HG03060 (cell line): ENCODE results near the gene SCNN1B.
"Not testable (repeated sequence)": the region's sequence is repeated elsewhere in the genome, so short reads cannot be mapped to it uniquely, and the experiment has no call there.

ENCODE experiments used
- ATAC-seq: cut with Tn5 transposase; IDR thresholded peaks from one replicate; pipeline ENCODE4 v1.9.1; 2021; ENCODE audit warnings: low read depth, moderate number of reproducible peaks; ENCODE audit not compliant: unreplicated experiment

The SCNN1B gene

DNA sequence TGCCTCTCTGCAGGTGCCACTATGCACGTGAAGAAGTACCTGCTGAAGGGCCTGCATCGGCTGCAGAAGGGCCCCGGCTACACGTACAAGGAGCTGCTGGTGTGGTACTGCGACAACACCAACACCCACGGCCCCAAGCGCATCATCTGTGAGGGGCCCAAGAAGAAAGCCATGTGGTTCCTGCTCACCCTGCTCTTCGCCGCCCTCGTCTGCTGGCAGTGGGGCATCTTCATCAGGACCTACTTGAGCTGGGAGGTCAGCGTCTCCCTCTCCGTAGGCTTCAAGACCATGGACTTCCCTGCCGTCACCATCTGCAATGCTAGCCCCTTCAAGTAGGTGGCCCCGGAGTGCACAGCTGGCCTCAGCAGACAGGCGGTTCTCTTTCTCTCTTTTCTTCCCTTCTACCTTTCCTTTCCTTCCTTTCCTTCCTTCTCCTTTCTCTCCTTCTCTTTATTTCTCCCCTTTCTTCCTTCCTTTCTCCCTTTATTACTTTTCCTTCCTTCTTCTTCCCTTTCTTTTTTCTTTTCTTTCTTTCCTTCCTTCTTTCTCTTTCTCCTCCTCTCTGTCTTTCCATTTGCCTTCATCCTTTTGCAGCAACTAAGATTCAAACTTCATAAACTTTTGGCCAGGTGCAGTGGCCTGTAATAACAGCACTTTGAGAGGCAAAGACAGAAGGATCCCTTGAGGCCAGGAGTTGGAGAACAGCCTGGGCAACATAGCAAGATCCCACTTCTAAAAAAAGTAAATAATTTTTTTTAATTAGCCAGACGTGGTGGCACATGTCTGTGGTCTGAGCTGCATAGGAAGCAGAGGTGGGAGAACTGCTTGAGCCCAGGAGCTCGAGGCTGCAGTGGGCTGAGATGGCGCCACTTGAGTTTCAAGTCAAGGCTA is 46.7 kb downstream of the SCNN1B start:
- ATAC-seq, result no peak

DNA sequence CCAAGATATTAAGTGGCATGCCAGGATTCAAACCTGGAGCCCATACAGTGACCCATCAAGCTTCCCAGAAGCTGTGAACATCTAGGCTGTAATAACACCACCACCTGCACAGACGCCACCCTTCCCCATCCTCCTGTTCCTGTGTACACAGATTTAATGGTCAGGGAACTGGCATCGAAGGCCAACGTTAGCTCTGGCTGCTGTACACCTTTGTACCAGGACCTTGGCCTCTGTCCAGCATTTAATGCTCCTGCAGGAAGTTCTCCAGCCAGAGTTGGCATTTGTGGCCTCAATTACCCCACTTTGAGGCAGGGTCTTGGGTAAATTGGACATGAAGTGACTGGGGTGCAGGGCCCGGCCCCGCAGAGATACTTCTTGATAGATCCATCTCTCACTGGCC is 49.3 kb downstream of the SCNN1B start:
- ATAC-seq, result no peak

DNA sequence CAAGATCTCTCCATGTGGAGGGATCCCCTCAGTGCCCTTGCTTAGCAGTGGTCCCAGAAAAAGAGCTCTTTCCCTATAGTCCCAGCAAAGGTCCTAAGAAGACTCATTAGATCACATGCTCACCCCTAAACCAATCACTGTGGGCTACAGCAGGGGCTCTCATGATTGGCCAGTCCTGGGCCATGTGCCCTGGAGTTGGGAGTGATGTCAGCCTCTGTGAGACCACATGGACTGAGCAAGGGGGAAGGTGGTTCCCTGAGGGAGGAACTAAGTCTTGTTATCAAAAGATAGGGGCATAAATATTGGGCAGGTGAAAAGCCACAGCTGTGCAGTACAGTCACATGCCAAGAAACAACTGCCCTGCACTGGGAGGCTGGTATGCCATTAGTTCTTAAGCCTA is 51.3 kb downstream of the SCNN1B start:
- no peak for ATAC-seq

DNA sequence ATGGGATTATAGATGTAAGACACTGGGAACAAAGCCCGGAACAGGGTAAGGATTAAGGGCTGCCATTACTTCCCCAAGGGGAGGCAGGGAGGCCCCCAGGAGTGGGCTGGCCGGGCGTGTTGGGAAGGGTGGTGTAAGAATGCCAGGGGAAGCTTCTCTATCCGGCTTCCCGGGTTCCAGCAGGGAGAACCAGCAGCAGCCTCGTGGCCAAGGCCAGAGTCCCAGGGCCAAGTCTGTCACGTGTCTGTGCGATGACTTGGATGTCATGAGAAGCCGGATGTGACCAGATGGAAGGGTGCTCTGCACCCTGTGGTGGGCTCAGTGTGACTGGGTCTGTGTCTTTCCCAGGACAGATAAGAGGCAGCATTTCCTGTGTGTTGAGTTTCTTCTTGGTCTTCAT is 52.1 kb downstream of the SCNN1B start:
- ATAC-seq, result no peak

DNA sequence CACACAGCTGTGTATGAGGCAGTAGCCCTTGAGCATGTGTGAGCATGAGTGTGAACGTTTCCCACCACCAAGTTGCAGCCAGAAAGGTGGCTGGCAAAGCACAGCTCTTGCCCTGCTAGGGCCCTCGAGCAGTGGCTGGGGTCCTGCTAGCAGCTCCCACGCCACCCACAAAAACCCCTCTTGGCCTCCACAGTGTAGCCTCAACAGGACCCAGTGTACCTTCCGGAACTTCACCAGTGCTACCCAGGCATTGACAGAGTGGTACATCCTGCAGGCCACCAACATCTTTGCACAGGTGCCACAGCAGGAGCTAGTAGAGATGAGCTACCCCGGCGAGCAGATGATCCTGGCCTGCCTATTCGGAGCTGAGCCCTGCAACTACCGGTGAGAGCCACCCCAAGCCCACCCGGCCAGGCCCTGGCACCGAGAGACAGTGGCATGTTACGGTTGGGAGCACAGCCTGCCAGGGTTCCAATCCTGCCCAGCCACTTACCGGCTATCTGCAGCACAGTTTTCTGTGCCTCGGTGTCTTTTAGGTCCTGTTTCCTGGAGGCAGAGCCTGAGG is 53.1 kb downstream of the SCNN1B start:
- no peak for ATAC-seq

DNA sequence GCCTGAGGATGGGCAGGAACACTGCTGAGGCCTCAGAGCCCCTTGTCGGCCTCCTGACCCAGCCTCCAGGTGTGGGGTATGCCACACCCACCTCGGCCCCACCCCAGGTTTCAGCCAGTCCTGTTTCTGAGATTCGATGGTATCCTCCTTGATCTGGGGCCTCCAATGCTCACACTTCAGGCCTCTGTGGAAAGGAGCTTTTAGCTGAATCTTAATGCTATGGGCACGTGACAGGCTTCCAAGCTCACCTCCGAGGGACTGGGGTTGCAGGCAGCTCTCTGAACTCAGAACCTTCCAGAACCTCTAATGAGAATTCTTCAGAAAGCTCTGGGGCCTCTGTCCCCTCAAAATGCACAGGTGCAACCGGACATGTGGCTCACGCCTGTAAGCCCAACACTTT is 54.8 kb downstream of the SCNN1B start:
- no peak for ATAC-seq

DNA sequence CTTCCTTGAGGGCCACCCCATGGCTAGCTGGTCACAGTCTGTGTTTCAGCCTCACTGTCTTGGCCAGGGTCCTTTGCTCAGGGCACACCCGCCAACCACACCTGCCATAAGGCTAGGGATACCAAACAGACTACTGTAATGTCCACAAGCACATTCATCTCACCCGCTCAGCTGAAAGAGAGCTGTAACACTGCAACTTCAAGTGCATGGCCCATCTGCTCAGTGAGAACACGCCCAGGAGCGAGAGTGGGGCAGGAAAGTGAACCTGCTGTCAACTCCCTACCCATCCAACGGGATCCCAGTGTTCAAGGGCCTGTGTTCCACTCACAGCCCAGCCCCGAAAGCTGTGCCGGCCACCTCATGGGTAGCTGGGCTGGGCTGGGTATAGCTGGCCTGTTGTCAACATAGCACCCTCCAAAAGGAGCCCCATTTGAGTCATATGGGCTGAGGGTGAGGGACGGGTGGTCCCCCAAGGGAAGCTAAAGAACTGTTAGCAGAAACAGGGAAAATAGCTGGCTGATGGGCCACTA is 55.7 kb downstream of the SCNN1B start:
- no peak for ATAC-seq

DNA sequence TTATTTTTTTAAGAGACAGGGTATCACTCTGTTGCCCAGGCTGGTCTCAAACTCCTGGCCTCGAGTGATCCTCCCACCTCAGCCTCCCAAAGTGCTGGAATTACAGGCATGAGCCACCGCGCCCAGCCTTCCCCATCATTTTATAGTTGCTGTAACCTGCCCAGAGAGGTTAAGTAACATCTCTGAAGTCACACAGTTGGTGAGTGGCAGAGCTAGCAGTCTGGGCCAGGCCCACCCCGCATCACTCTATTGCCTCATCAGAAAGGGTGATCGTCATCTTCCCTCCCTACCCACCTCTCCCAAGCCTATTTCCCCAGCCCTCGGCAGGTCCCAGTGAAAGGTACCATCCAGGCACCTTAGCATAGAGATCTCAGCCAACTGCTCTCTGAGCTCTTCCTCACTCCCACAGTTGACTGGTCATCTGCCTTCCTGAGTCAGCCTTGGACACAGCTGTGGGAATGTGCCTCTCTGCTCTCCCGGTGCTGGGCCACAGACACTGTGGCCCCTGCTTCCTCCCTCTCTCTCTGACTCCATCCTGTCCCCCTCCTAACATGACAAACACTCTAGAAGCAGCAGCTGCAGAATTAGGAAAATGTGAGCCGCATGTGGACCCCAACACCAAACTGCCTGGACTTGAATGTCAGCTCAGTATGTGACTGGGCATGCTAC is 57.1 kb downstream of the SCNN1B start:
- no peak for ATAC-seq

DNA sequence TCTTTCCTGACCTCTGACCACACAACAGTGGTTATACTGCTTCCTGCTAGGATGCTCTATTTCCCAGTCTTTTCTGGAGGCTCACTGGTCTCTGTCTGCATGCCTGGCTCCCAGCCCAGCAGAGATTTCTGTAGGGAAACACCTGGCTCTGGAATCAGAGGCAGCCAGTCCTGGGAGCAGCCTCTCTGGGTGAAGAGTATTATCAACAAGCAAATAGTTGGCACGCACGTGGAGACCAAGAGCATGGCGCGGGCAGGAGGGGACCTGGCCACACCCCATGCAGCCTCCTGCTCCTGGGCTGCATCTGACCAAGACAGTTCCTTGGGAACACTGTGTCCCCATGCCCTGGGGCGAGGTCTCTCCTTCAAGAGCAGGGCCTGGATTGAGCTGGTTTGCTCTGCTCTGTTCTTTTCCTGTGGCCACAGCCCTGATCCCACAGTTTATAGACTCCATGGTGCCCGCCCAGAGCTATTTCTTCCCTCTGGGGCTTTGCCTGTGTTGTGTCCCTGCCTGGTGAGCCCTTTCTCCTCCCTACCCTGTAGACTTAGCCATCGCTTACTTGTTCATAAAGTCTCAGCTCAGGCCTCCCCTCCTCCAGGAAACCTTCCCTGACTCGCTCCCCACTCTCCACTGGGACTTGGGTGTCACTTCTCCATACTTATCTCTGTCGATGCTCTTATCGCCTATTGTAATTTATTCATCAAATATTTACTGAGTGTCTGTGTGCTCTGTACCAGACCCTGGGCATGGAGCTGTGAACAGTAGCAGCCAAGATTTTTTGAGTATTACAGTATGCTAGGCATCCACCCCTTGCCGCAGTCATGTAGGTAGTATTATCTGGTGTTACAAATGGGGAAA is 60.6 kb downstream of the SCNN1B start:
- ATAC-seq, result no peak

DNA sequence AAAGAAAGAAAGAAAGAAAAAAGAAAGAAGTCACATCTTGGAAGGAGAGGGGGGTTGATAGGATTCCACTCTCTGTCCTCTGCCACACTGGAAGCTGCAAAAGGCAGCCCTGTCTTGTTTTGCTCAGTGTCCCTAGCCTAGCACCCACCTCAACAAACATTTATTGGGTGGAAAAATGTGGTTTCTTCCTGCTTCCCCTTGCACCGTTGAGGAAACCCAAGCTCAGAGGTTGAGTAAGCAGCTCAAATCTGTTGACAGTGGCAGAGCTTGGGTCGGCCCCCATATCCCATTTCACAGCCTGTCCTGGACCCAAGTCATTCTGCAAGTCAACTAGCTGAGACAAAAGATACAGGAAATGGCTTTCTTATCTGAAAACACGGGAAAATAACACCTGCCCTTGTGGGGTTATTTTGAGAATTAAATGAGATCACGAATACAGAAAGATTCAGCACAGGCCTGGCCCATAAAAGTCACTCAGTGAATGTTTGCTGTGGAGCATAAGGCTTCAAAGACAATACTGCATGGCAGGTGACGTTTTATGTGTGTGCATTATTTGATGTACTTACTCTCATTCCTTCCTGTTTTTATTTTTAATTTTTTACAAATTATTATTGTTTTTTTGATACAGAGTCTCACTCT is 63.6 kb downstream of the SCNN1B start:
- no peak for ATAC-seq

DNA sequence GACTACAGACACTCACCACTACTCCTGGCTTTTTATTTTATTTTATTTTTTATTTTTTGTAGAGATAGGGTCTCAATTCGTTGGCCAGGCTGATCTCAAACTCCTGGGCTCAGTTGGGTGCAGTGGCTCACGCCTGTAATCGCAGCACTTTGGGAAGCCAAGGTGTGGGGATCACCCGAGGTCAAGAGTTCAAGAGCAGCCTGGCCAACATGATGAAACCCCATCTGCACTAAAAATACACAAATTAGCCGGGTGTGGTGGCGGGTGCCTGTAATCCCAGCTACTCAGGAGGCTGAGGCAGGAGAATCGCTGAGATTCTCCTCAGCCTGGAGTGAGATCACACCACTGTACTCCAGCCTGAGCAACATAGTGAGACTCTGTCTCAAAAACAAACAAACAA is 64.2 kb downstream of the SCNN1B start:
- ATAC-seq, result not testable (repeated sequence)

DNA sequence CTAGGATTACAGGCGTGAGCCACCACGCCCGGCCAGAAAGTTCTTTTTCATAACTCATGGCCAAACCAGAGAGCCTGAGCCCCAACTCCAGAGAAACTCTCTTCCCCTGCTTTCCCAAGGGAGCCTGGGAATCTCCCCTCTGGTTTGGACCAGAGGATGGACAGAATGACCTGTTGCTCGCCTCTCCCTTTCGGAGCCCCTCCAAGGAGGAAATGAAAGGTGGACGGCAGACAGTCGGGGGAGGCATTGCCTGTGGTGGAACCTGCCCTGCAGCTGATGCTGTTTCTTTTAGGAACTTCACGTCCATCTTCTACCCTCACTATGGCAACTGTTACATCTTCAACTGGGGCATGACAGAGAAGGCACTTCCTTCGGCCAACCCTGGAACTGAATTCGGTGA is 65.5 kb downstream of the SCNN1B start:
- no peak for ATAC-seq

DNA sequence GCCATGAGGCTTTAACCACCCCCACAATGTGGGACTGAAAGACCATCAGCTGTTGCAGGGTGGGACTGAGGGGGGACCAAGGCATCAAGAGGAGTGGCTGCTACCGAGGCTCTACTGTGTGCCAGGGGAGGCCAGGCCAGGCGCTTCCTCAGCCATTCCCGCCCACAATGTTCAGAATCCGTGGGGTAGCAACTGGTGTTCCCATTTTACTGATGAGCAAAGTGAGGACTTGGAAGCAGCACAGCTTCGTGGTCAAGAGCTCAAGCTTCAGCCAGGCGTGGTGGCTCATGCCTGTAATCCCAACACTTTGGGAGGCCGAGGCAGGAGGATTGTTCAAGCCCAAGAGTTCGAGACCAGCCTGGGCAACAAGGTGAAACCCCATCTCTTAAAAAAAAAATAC is 65.9 kb downstream of the SCNN1B start:
- no peak for ATAC-seq

DNA sequence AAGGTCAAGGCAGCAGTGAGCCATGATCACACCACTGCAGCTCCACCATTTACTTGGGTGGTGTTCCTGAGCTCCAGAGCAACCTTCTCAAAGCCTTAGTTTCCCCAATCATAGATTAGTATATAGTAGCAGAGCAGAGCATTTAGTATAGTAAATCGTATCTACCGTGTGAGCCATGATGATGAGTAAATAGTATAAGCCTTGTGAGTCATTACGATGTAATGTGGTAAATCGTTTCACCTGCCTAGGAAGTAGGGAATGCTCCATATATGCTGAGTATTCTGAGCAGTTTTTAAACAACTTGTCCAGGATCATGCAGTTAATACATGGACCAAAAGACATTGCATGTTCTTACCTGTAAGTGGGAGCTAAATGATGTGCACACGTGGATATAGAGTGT is 66.4 kb downstream of the SCNN1B start:
- no peak for ATAC-seq

DNA sequence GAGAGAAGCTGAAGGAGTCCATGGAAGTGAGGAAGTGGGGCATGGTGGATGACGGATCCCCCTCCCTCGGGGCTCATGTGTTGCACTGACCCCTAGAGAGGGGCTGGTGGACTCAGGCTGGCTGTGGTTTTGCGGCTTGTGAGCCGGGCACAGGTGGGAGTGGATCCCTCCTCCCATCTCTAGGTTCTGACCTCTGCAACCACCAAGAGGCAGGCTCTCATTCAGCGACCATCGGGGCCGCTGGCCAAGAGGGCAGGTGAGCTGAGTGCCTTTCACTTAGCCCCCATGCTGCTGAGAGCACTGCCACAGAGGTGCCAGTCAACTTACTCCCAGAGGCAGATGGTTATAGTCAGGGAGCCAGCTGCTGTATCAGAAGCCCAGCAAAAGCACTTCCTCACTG is 67.3 kb downstream of the SCNN1B start:
- ATAC-seq, result no peak

DNA sequence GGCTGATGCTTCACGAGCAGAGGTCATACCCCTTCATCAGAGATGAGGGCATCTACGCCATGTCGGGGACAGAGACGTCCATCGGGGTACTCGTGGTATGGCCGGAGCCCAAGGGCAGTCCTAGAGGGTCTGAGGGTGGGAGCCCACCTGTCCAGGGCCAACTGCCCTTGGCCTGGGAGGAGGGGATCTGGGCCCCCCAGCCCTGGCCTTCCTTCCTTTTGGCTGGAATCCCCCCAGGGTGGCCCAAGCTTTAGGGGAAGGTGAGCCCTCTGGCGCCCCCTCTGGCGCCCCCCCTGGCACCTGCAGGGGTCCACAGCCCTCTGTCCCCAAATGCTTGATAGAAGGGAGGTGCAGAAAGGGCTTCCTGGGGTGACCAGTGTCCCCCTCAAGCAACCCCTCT is 69.3 kb downstream of the SCNN1B start:
- no peak for ATAC-seq

DNA sequence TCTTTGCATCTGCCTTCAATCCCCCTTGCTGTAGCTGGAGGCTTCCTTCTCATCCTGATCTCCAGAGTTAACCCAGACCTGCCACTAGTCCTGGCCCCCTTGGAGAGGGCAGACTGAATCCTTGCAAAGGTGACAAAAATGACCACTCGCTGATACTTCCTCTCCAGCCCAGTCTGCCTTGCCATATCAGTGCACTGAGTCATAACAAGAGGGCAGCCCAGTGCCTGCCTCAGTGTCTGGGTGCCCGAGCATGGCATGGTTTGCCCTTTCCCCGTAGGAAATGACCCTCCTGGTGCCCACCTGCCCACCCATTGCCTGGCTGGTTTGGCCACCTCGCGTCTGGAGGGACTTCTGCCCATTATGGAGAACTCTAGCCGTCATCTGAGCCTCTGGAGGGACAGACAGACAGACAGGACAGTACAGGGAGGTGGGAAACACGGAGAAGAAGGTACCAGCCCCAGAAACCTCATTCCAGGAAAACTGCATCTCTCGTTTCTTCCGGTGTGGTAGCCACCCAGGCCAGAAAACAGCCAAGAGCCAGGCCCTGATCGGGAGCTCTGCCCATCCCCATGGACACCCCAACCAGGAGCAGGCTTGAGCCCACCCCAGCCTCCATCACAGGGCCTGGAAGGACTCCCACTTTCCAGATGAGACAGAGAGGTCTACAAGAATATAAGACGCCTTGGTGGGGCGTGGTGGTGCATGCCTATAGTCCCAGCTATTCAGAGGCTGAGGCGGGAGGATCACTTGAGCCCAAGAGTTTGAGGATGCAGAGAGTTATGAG is 71.5 kb downstream of the SCNN1B start:
- ATAC-seq, result no peak

DNA sequence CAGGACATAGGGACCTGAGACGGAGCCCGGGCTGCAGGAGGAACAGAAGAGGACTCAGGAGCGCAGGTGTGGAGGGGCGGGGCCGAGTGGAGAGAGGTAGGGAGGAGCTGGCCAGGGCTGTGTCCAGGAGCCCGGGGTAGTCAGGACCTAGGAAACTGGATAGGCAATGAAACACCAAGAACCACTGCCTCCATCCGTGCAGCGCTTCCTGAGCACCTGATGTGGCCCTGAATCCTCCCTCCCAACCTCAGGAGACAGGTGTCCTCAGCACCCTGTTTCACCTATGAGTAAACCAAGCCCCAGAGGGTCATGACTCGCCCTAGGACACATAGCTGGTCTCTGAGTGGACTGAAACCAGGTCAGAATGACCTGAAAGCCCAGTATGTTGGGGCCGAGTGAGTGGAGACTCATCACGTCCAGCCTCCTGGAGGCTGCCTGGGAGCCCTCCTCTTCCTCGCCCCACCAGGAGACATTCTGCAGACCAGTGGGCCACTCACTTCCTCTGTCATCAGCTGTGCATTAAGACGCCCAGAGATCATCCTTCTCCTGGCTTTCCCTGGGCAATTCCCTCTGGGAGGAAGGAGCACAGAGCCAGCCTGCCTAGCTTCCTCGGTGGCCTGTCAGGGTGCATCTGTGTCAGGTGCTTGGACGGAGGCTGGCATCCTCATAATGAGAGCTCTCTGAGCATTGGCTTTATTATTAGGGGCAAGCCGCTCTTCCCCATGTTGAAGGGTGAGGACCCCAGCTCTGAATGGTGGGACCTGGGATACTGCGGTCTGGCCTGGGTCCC is 72.8 kb downstream of the SCNN1B start:
- no peak for ATAC-seq

DNA sequence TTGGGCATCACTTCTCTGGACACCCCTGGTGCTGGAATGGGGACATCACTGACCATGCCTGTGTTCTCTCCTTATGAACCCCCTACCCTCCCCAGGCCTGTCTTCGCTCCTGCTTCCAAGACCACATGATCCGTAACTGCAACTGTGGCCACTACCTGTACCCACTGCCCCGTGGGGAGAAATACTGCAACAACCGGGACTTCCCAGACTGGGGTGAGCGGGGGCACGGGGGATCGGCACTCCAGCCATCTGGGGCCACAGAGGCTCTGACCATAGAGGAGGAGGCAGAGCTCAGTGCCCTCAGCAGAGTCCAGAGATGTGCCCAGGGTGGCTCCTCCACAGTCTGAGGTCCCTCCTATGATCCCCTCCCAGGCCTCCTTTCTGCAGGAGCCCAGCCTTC is 73.5 kb downstream of the SCNN1B start:
- ATAC-seq, result no peak
